ENCODE measurements around the gene ZBTB46.

Gene ZBTB46

DNA sequence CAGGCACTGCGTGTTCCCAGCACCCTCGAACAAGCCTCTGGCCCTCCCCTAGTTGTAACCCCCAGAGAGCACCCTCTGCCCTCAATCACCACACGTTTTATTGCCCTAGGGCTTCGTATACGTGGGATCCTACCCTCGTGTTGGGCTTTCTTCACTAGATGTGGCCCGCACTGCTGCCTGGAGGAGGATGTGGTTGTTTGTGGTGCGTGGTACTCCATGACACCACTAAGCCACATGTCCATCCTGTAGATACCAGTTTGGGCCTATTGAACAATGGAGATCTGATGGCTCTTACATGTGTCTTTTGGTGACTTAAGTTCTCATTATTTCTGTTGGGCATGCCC lies 74.4 kb downstream of the ZBTB46 start:
- TF ChIP-seq CTCF (IDR thresholded peaks at IDR 0.05; ENCODE audit: insufficient read depth, missing control alignments) = no peak
- FAIRE-seq (no peak), DNase-seq (ENCODE audit: insufficient read length, low spot score) (no peak)

- FAIRE-seq = no peak
- TF ChIP-seq CTCF (IDR thresholded peaks at IDR 0.05; ENCODE audit: insufficient read depth, missing control alignments) = no peak
- no peak for DNase-seq (ENCODE audit: insufficient read length, low spot score)
Observed at GRCh38 chr20:63755933-63756647, 75.0 kb downstream of the ZBTB46 start.

DNA sequence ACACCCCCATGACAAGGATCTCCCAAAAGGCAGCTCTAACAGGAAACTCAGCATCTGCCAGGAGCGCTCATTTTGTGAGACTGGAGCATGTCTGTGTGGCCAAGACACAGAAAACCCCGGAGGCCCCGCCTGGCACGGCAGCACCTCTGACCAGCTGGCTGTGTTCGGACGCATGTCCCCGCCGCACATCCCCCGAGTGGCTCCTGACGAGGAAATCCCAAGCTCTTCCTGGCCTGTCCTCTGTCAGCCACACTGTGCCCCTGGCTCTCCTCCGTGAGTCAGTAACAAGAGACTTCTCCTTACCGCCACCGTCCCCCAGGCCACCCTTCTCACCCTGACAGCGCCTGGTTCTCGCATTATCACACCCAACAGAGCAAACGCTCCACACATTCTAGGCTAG lies 77.1 kb downstream of the ZBTB46 start:
- FAIRE-seq = no peak
- DNase-seq (ENCODE audit: insufficient read length, low spot score) = no peak

DNA sequence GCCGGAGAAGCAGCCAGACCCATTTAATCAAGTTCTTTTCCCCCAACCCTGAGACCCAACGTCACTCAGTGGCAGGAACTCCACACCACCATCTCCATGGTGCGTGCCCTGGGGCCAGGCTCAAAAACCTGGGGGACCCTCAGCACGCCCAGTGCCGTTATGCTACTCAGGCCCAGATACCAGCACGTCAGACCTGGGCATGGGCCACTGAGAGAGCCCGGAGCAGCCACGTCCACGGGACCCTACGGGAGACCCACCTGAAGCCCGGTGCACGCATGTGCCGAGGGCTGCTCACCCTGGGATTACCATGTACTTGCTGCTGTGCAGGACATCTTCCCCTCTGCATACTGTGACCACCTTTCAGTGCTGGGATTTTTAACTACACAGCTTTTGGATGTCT lies 77.7 kb downstream of the ZBTB46 start:
- DNase-seq (ENCODE audit: insufficient read length, low spot score) (no peak), FAIRE-seq (no peak)
- TF ChIP-seq CTCF (IDR thresholded peaks at IDR 0.05; ENCODE audit: insufficient read depth, missing control alignments) = no peak

More for the DNA sequence above, 77.1 kb downstream of the ZBTB46 start:
- TF ChIP-seq CTCF (IDR thresholded peaks at IDR 0.05; ENCODE audit: insufficient read depth, missing control alignments) = no peak

- no peak for DNase-seq (ENCODE audit: insufficient read length, low spot score)
- FAIRE-seq = no peak
- TF ChIP-seq CTCF (IDR thresholded peaks at IDR 0.05; ENCODE audit: insufficient read depth, missing control alignments) = no peak
Observed at GRCh38 chr20:63752411-63753101, 78.5 kb downstream of the ZBTB46 start.

GRCh38 chr20:63751471-63752271 lies 79.4 kb downstream of the ZBTB46 start:
- DNase-seq (ENCODE audit: insufficient read length, low spot score) = no peak
- no peak for FAIRE-seq
- no peak for TF ChIP-seq CTCF (IDR thresholded peaks at IDR 0.05; ENCODE audit: insufficient read depth, missing control alignments)
